Measurements from ENCODE around the gene TMEM207.
"Not testable (repeated sequence)": the region's sequence is repeated elsewhere in the genome, so short reads cannot be mapped to it uniquely, and the experiment has no call there.

The TMEM207 gene

DNA sequence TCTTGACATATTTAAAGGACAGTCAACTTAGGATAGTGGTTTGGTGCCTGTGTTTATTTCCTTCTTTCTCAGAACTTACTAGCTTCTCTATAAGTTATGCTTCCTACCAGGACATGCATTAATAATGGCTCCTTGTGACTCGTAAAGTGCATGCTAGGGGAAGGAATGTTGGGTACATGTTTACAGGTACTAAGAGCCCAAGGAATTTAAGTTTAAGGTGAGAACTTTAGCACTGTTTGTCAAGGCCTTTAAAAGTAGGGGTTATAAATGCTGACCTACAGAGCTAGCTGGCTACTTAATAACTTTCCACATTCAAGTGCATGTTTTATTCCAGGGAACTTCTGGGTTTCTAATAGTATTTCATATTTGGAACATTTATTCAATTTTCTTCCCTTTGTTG is at the start of gene TMEM207:
TMEM207 (minus strand) TSS at position 101 of the 400 bp plus-strand sequence; CDS start at position 9, 92 bp downstream.
- DNase-seq: no peak
- no peak for ATAC-seq

DNA sequence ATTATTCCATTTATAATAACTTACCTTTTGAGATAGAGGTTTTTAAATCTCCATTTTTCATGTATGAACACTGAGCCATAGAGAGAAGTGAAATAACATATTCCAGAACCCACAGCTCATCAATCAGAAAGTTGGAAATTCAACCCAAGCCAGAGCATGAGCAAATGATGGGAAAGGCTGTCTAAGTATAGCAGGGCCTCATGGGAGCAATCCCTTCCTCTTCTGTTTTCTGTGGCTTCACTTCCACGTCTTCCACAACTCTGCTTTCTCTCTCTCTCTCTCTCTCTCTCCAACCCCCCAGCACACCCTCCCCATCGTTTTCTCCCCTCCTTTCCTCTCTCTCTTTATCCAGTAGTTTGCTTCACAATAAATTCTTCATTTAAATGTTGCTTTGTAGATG is 49.4 kb upstream of the TMEM207 start:
- ATAC-seq: no peak

DNA sequence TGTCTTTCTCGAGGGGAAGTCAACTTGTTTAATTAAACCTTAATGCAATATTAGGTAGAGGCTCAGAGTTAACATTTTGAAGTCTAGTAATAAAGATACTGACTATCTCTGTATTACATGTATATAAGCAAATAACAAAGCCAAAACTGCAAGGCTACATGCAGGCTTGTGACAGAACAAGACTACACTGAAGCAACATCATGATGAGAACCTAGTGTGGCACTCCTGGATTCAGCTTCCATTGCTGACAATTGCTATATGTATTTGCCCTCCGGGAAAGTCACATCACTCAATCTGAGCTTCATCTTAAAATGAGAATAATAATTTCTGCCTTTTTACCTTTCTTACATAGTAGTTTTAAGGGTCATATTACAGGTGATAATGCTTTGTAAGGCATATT is 48.6 kb upstream of the TMEM207 start:
- ATAC-seq: no peak
- DNase-seq: no peak

More for the DNA sequence above, 49.4 kb upstream of the TMEM207 start:
- DNase-seq: no peak

DNA sequence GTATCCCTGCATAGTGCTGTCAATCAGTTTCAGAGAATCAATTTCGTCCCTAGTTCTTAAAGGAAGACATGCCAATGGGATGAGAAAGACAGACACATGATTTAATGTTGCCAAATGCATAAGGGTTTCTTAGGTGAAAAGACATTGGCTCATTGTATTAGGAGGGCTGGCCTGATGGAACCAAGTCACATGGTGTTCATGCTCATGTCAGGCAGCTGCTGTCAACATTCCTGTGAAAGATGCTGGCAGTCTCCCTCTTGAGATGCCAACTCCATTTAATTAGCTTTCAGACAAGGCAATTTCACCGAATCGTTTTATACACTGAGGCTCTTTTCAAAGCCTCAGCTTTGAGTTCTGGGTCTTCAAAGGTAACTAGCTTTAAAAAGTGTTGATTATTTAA is 48.1 kb upstream of the TMEM207 start:
- DNase-seq (no peak), ATAC-seq (no peak)

DNA sequence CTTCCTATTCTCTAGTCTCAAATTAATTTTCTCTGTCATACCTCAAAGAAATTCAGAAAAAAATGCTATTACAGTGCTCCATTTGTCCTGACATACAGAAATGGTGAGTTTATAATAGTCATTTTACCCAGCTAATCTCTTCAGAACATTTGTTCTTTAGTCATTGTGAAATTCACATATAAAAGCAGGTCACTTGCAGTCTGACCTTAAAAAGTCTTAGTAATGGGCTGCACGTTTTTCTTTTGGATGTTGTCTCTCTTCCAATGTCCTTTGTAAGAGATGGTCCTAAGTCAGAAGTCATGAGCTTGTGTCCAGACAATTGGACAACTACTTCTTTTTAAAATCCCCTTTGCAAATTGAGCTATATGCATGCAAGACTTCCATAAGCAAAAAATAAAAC is 47.2 kb upstream of the TMEM207 start:
- ATAC-seq (no peak), DNase-seq (no peak)

DNA sequence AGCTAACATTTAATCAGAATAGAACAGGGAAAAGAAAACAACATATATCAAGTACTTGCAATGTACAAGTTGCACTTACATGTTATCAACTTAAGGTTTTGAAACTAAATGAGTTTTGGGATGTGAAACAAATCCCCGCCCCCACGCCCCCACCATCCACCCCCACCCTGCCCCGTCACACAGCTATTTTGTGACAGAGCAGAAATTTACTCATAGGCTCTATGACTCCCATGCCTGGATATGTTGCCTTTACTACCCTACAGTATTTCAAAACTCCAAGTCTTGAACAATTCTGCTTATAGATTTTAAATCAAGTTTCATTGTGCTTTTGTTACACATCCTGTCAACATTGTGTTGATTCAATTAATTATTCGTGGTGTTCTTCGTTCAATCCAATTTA is 46.1 kb upstream of the TMEM207 start:
- DNase-seq: no peak
- no peak for ATAC-seq

DNA sequence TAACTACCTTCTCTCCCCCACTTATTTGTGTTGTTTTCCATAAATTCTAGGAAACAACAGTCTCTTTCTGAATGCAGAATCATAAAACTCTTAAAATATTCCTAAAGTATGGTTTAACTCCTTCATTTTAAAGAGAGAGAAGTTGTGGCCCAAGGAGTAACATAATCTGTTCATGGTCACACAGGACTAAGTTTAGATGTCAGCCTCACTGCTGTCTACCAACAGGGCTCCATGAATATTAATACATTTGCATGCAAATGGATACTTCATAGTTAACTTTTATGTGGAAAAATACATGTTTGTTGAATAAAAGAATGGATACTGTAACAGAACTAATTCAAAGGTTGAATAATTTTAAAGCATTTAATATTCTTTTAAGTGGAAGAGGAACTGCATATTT is 45.7 kb upstream of the TMEM207 start:
- ATAC-seq (no peak), DNase-seq (no peak)

DNA sequence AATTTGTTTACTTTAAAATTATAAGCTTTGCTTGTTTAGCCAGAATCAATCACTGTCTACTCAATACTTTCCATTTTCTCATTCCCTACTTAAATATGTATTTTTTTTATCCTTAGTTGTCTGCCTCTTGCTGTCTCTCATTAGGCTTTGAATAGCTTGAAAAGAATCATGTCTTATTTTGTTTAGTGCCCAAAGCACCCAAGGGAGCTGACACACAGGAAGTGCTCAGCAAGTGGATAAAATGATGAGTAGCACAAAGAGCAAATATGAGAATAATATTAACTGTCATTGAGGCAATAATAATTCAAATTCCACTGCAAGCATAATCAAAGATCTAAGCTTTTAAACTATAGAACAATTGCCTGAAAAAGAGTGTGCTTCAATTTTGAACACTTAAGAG is 45.2 kb upstream of the TMEM207 start:
- ATAC-seq: no peak

DNA sequence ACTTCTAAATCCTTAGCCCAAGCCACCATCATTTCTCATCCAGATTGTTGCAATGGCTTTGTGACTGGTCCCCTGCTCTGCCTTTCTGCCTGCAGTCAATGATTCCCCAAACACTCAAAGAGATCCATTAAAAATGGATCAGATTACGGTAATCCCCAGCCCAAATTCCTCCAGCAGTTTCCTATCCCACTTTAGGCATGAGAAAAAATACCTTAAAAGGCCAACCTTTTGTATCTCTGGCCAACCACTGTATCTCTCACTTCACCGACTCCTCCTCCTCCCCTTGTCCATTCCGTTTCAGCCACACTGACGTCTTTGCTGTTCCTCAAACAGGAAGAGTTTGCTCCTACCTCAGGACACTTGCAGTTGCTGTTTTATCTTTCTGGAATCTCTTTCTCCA is 43.3 kb upstream of the TMEM207 start:
- DNase-seq (no peak), ATAC-seq (no peak)

More for the DNA sequence above, 45.2 kb upstream of the TMEM207 start:
- DNase-seq: no peak

DNA sequence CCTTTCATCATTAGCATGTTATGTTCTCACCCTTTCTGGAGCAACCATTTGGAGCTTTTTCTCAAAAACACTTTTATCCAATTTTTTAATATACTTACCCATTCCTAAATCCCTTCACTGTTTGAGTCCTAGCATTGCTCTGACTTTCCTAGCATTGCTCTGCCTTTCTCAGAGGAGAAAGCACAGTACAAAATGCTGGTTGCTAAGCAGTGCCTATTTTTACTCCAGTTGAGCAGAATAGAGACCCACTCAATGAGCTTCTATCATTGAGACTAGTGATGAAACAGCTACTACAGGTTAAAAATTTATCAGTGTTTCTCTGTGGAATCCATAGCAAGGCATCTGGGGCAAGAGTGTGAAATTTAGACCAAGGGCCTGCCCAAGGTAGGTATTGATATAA is 42.4 kb upstream of the TMEM207 start:
- DNase-seq: no peak
- ATAC-seq: no peak

DNA sequence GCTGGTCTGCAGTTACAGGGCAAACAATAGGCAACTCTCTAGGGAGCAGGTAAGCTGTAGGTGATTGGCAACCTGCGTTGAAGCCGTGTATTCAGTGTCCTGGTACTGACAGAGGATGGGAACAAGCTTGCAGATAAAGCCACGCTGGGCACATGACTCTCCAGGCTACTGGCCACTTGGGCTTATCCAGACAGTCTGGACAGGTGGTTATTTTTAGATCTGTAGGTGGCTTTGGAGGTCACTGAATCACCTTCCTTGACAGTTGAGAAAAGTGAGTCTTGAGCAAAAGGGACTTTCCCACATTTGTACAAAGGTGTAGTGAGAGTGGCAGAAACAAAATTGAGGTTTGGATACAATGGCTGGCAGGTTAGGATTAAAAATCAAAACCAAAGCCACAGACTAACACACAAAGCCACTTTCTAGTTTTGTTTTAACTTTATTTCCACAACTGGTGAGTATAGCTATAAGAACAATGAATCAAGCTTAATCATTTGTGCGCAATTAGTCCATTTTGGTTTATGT is 41.9 kb upstream of the TMEM207 start:
- ATAC-seq: peak; percentile 96
- DNase-seq: peak; percentile 25

DNA sequence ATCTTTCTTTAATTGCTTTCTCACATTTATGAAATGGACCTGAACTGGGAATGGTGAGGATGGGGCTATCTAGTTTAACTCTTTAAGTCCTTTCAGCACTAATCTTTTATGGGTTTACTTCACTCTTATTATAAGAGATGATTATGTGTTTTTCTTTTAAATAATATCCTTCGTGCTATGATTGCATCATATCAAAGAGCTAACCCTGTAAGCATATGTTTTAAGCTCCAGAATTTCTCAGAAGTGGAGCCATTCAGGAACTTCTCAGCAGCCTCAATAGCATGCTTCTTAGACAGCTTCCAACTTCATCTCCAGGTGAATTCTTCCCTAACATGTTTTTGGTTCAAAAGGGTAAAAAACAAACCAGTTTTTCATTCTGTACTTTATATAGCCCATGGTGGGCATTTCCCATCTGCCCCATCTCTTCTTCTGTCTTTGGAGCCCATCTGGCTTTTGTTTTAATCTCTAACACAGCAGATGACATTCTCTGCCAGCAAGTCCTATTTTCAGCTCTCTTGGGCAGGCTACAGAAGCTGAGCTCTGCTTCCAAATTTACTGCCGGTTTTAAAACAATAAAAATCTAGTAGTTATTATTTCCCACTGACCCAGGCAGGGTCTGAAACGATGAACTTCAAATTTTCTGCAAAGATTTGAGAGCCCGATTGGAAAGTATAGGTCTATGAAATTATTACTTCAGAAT is 37.4 kb upstream of the TMEM207 start:
- DNase-seq (no peak), ATAC-seq (no peak)

DNA sequence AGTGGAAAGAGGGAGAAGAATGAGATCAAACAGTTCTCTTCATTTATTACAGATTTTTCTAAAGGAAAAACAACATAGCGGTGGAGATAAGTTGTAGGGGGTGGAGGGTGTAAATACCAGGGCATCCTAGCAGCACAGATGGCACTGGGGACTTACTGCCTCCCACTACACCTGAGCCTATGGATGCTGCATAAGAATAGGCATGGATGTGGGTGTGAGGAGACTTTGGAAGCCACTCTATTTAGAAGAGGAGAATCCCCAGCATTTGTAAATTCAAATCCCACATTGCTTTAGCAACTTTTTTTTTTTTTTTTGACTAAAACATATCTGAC is 36.8 kb upstream of the TMEM207 start:
- no peak for DNase-seq
- no peak for ATAC-seq

DNA sequence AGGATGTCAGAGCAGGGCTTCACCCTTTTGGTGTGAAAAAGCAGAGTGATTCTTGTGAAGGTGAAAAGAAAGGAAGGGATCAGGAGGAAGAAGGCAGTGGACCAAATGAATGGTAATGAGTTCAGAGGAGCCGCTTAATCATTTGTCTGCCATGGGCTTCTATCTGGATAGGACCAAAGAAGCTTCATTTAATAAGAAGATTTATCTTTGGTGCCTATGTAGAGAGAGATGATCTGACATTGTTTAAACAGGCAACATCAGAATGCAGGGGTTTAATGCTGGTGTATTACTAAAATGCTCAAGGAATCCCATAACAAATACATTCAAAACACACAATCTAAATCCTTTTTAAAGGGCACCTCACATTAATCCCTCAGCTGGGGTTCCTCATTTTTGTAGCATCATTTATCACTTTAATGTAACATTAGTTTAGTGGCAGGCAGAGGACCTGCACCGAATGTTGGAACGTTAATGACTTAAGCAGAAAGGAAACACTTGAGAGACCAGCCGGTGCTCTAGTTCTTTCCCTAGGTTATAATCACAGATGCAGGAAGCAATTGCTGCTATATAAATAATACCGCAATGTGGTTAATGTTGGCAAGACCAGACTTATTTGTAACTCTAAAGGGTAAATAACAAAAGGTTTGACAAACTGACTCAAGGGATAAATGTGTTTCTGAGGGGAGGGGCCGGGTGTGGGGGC is 36.3 kb upstream of the TMEM207 start:
- DNase-seq (no peak), ATAC-seq (no peak)

DNA sequence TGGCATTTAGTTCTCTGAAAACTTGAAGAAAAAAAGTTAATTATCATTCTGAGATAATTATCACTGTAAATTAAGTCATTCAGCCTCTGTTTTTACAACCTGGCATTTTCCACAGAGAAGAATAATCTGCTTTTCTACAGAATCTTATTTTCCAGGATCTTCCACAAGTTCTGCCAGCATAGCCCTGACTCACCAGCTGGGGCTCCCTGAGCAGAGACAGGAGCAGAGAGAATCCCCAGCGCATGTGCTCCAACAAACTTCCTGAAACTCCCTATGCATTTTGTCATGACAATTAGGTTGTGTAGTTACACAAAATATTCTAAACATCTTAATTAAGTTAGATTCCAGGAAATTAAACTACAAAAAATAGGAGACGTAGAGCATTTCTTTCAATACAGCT is 32.1 kb upstream of the TMEM207 start:
- ATAC-seq (no peak), DNase-seq (no peak)

DNA sequence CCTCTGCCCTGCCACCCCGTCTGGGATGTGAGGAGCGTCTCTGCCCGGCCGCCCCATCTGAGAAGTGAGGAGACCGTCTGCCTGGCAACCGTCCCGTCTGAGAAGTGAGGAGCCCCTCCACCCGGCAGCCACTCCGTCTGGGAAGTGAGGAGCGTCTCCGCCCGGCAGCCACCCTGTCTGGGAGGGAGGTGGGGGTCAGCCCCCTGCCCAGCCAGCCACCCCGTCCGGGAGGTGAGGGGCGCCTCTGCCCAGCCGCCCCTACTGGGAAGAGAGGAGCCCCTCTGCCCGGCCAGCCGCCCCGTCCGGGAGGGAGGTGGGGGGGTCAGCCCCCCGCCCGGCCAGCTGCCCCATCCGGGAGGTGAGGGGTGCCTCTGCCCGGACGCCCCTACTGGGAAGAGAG is 23.6 kb upstream of the TMEM207 start:
- DNase-seq: not testable (repeated sequence)

DNA sequence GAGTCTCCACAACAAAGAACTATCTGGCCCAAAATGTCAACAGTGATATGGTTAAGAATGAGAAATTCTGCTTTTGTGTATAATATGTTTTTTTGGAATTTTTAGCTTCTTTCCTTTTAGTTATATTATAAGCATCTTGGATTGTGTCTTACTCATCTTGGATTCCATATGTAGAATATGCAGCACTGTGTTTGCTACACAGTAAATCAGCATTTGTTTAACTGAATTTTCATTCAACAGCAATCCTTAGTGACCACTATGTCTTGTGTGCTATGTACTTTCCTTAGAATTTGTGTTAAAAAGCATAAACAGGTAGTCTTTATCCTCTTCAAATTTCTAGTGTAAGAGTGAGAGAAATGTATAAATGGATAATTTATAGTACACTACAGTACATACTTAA is 18.2 kb upstream of the TMEM207 start:
- DNase-seq (no peak), ATAC-seq (no peak)

More for the DNA sequence above, 23.6 kb upstream of the TMEM207 start:
- ATAC-seq: not testable (repeated sequence)

DNA sequence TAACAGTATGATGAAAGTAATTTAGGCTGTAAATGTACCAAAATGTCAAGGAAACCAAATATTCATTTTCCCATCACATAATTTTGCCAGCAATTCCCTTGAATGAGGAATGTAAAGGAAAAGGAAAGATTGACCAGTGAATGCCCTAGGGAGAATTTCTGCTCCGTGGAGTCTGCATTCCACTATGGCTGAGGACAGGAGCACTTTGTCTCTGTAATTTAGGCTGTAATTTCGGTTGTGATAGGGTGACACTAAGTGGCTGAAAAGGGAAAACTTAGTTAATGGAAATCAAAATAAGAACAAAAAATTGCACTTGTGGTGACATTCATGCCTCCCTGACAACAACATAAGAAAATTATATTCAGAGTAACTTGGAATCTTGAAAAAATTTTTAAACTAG is 8.3 kb upstream of the TMEM207 start:
- DNase-seq (no peak), ATAC-seq (no peak)

DNA sequence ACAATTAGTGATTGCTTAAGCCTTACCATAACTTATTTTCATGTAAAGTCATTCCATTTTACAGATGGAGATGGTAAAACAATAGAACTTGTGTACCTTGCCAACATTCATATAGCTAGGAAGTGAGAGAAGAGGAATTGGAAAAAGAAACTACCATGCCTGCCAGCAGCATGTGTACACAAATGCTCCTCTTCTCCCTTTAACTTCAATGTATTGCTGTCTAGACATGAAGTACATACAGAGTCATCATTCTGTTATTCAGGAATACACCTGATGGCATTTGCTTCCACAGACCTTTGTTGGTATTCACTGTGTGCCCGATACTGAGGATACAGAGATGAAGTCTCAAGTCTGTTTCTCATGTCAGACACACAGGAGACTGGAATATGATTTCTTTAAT is 7.1 kb upstream of the TMEM207 start:
- no peak for ATAC-seq
- no peak for DNase-seq

DNA sequence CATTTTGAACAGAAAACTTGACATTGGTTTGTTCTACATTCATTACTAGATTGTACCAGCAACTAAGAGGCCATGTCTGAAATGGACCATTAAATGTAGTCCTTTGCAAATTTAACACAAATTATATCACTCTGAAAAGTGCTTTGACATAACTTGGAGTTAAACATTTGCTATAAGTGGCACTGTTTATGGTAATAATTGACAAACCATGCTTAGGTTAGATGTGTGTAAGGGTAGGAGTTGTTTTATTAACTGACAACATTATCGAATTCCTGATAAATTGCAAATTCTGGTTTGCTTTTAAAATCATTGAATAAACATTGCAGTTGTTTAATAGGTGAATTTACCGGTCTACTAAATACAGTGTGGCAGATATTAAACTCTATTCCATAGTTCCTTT is 6.1 kb upstream of the TMEM207 start:
- no peak for ATAC-seq
- DNase-seq: no peak

DNA sequence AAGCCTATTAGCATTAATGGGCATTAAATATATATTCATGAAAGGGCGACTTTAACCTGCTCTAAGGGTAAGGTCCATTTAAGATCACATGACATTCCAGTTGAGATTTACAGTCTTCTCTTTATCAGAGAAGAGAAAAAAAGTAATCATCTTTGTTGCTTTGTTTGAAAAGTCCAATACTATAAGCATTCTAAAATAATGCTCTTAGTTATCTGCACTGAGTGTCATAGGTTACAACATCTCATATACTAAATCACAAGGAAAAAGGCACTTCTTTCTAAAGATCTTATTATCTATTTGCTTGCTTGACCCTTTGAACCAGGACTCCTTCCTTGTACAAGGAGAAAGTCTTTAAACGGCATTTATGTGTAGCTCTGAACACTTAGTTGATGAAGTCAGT is 1.4 kb downstream of the TMEM207 start:
- no peak for DNase-seq
- ATAC-seq: no peak

DNA sequence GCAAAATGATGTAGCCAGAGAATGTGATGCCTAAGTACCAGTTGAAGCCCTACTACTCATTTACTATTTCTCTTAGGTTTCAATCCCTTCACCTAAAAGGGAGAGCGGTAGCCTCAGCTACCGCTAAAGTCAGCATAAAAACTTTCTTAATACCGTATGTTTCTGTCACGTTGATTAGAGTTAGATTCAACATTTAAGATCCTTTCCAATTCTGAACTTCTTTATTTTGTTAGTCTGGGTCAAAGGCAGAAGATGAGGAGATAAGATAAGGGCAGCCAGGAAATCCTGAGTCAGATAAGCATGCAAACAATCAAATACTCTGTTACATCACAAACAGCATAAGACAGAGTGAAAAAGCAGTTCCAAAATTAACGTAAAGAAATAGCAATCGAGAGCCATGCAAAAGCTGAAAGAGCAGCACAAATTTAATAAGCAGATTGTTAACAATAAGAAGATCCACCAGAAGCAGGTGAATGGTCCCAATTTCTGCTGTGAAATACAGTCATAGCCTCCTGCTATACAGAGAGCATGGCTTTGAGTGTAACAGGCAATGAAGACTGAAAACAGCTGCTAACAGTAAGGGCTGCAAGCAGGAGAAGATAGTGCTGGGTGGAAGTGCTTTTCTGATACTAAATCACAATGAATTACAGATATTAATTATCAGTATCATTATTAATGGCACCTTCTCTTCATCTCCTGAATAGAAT is 3.0 kb downstream of the TMEM207 start:
- DNase-seq (no peak), ATAC-seq (no peak)

DNA sequence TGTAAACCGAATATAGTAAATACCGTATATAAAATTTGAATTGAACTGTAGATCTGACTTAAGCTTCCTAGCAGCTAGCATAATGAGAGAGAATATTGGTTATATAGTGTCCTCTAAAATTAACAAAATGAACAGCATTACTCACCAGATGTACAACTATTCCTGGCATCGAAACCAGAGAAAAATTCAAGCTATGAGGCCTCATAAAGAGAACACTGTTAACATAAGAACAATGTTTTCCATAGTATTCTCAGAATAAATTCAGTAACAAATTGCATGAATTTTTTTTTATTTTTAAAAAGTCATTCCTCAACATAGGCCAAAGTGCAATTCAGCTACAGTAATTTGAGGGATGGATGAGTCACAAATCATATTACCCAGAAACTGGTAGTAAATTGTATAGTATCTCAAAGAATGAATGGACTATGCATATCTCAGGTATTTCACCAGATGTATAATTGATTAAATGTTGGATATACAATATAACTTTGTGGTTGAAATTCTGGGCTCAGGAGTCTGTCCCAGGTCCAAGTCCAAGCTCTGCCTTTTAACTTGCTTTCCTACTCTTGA is 5.0 kb downstream of the TMEM207 start:
- ATAC-seq: no peak

More for the DNA sequence above, 5.0 kb downstream of the TMEM207 start:
- no peak for DNase-seq
